GM21423 (cell line): Measurements from ENCODE around the gene EML4.

Experiments
- ATAC-seq: cut with Tn5 transposase; IDR thresholded peaks from one replicate; pipeline ENCODE4 v1.9.1; 2021; ENCODE audit warnings: mild to moderate bottlenecking, moderate library complexity; ENCODE audit not compliant: unreplicated experiment

Gene EML4

GRCh38 chr2:42296226-42296625 is 127.1 kb downstream of the EML4 start:
- ATAC-seq, result peak; percentile 64

- no peak for ATAC-seq
Measured at GRCh38 chr2:42297322-42297936, 128.3 kb downstream of the EML4 start.

- ATAC-seq, result no peak
Measured at GRCh38 chr2:42298132-42298531, 129.0 kb downstream of the EML4 start.

- ATAC-seq, result no peak
Measured at GRCh38 chr2:42298996-42299754, 130.0 kb downstream of the EML4 start.

- ATAC-seq, result no peak
Measured at GRCh38 chr2:42300527-42300926, 131.4 kb downstream of the EML4 start.

GRCh38 chr2:42303252-42303651 is 134.1 kb downstream of the EML4 start:
- ATAC-seq, result no peak

- no peak for ATAC-seq
Measured at GRCh38 chr2:42304059-42304713, 135.0 kb downstream of the EML4 start.

GRCh38 chr2:42307180-42307579 is 138.0 kb downstream of the EML4 start:
- ATAC-seq, result no peak

GRCh38 chr2:42309366-42309765 is 140.2 kb downstream of the EML4 start:
- ATAC-seq, result peak; percentile 54

- ATAC-seq, result no peak
Measured at GRCh38 chr2:42310007-42310515, 140.9 kb downstream of the EML4 start.

- ATAC-seq, result no peak
Measured at GRCh38 chr2:42312106-42312505, 143.0 kb downstream of the EML4 start.

GRCh38 chr2:42314892-42315468 is 145.8 kb downstream of the EML4 start:
- no peak for ATAC-seq

- no peak for ATAC-seq
Measured at GRCh38 chr2:42315844-42316470, 146.8 kb downstream of the EML4 start.

- no peak for ATAC-seq
Measured at GRCh38 chr2:42316910-42317309, 147.8 kb downstream of the EML4 start.

GRCh38 chr2:42317486-42317885 is 148.3 kb downstream of the EML4 start:
- no peak for ATAC-seq

- no peak for ATAC-seq
Measured at GRCh38 chr2:42317945-42318344, 148.8 kb downstream of the EML4 start.

- no peak for ATAC-seq
Measured at GRCh38 chr2:42319265-42319664, 150.1 kb downstream of the EML4 start.

- ATAC-seq, result no peak
Measured at GRCh38 chr2:42321452-42322064, 152.4 kb downstream of the EML4 start.

GRCh38 chr2:42324244-42324643 is 155.1 kb downstream of the EML4 start:
- no peak for ATAC-seq

GRCh38 chr2:42324949-42325348 is 155.8 kb downstream of the EML4 start:
- no peak for ATAC-seq

GRCh38 chr2:42325609-42326008 is 156.5 kb downstream of the EML4 start:
- ATAC-seq, result no peak
